Stimulated activated CD4-positive, alpha-beta T cell treated with anti-CD3 and anti-CD28 coated beads, Interleukin-4, amount 100 ng/mL, for 4 hours (primary cell): ENCODE measurements around the gene CLASP1.
"Not testable (repeated sequence)": the region's sequence is repeated elsewhere in the genome, so short reads cannot be mapped to it uniquely, and the experiment has no call there.

Experiments used
- DNase-seq, 2 experiments: peaks; one replicate each; pipeline ENCODE4 v3.0.0-alpha.2; 2020

CLASP1 gene

GRCh38 chr2:121576263-121576662, 73.0 kb downstream of the CLASP1 start:
- DNase-seq: no peak

GRCh38 chr2:121575800-121576199, 73.5 kb downstream of the CLASP1 start:
- no peak for DNase-seq

- DNase-seq: no peak
These were observed 78.6 kb downstream of the CLASP1 start for GRCh38 chr2:121570667-121571055.

GRCh38 chr2:121570036-121570666, 79.1 kb downstream of the CLASP1 start:
- DNase-seq: no peak

GRCh38 chr2:121567957-121568409, 81.3 kb downstream of the CLASP1 start:
- no peak for DNase-seq

- no peak for DNase-seq
These were observed 81.8 kb downstream of the CLASP1 start for GRCh38 chr2:121567452-121567851.

GRCh38 chr2:121565389-121566250, 83.6 kb downstream of the CLASP1 start:
- no peak for DNase-seq

GRCh38 chr2:121564905-121565304, 84.4 kb downstream of the CLASP1 start:
- no peak for DNase-seq

GRCh38 chr2:121563754-121564153, 85.5 kb downstream of the CLASP1 start:
- not testable (repeated sequence) for DNase-seq

GRCh38 chr2:121562269-121563176, 86.7 kb downstream of the CLASP1 start:
- no peak for DNase-seq

GRCh38 chr2:121561617-121562268, 87.5 kb downstream of the CLASP1 start:
- no peak for DNase-seq

- DNase-seq: no peak
These were observed 90.9 kb downstream of the CLASP1 start for GRCh38 chr2:121558329-121558728.

- no peak for DNase-seq
These were observed 94.3 kb downstream of the CLASP1 start for GRCh38 chr2:121555008-121555407.

- not testable (repeated sequence) for DNase-seq
These were observed 96.6 kb downstream of the CLASP1 start for GRCh38 chr2:121552477-121553180.

GRCh38 chr2:121550669-121551068, 98.6 kb downstream of the CLASP1 start:
- no peak for DNase-seq

- no peak for DNase-seq
These were observed 101.6 kb downstream of the CLASP1 start for GRCh38 chr2:121547646-121548045.

GRCh38 chr2:121545913-121546312, 103.3 kb downstream of the CLASP1 start:
- DNase-seq: no peak

GRCh38 chr2:121545257-121545656, 104.0 kb downstream of the CLASP1 start:
- no peak for DNase-seq

- DNase-seq: no peak
These were observed 107.8 kb downstream of the CLASP1 start for GRCh38 chr2:121541495-121541894.

GRCh38 chr2:121539750-121540469, 109.4 kb downstream of the CLASP1 start:
- no peak for DNase-seq

GRCh38 chr2:121536850-121537557, 112.3 kb downstream of the CLASP1 start:
- no peak for DNase-seq
